Panc1 (cell line): ENCODE results near the gene APOBEC3A. TPM values are rescaled to one million over a fixed set of nuclear protein-coding genes. Genes with fewer than 3 reads are reported as not detected.

Source experiments
- ATAC-seq: fragments of 200-7000 bp; cut with Tn5 transposase; 2 replicates; pipeline ENCODE4 v1.9.1; 2020; ENCODE audit warnings: mild to moderate bottlenecking, moderate library complexity
- BruUV-seq: library from RNA; stranded (reverse); fragments of 400-500 nt; replicated peaks from 2 replicates; lab custom pipeline; 2021; lab: Mats Ljungman, UMichigan
- CTCF ChIA-PET: fragments of 300-600 bp; sonication (Branson Sonifier 250); formaldehyde crosslinking; loops from one replicate; lab custom pipeline; 2022; ENCODE audit warnings: antibody characterized with exemption; lab: Charles Lee
- POLR2A ChIA-PET: fragments of 300-600 bp; sonication (Branson Sonifier 250); formaldehyde crosslinking; loops from one replicate; lab custom pipeline; 2022; ENCODE audit warnings: antibody characterized with exemption; lab: Charles Lee
- DNase-seq: peaks from one replicate; pipeline ENCODE4 v3.0.0-alpha.2; 2010; ENCODE audit warnings: low read depth, low spot score
- H3K27ac ChIP-seq: 2 replicates; pipeline ENCODE4 v1.5.1; 2011; ENCODE audit warnings: mild to moderate bottlenecking, low read length, inconsistent platforms
- H3K27me3 ChIP-seq: fragments of 200-500 bp; sonication (Bioruptor generic); 2 replicates; pipeline ENCODE4 v1.6.0; 2014; ENCODE audit warnings: low read length, inconsistent platforms; ENCODE audit not compliant: control insufficient read depth, insufficient read depth
- H3K36me3 ChIP-seq: fragments of 200-500 bp; sonication (Bioruptor generic); 2 replicates; pipeline ENCODE4 v1.5.1; 2014; ENCODE audit warnings: inconsistent platforms, mild to moderate bottlenecking, low read length, moderate library complexity; ENCODE audit not compliant: control insufficient read depth, insufficient read depth
- H3K4me1 ChIP-seq: 2 replicates; pipeline ENCODE4 v1.5.1; 2011; ENCODE audit warnings: inconsistent platforms, mild to moderate bottlenecking, low read length, moderate library complexity; ENCODE audit not compliant: control insufficient read depth, insufficient read depth
- H3K4me3 ChIP-seq, 2 experiments: 2 replicates each; pipeline ENCODE4 v1.5.1; 2011 to 2012; ENCODE audit warnings: low read depth in 2 of 2, low read length in 2 of 2, mild to moderate bottlenecking in 2 of 2, inconsistent platforms in 1 of 2, moderate library complexity in 1 of 2
- H3K9me3 ChIP-seq: fragments of 200-500 bp; sonication (Bioruptor generic); 2 replicates; pipeline ENCODE4 v1.5.1; 2014; ENCODE audit warnings: low read depth, mild to moderate bottlenecking, inconsistent platforms, low read length, moderate library complexity; ENCODE audit not compliant: control insufficient read depth, insufficient read depth
- CTCF ChIP-seq: fragments of 450-650 bp; IDR thresholded peaks from 2 replicates; pipeline ENCODE4 v1.5.1; 2017; ENCODE audit warnings: mild to moderate bottlenecking
- POLR2AphosphoS5 ChIP-seq: IDR thresholded peaks from 2 replicates; pipeline ENCODE4 v1.6.1; 2012; ENCODE audit warnings: mild to moderate bottlenecking, low read depth, low read length, moderate library complexity
- REST ChIP-seq, 2 experiments: IDR thresholded peaks; 2 replicates each; pipeline ENCODE4 v1.6.1; 2011 to 2012; ENCODE audit warnings: low read depth in 2 of 2, control low read depth in 1 of 2, low read length in 1 of 2, mild to moderate bottlenecking in 1 of 2, moderate library complexity in 1 of 2; ENCODE audit not compliant: insufficient read depth in 1 of 2
- SIN3A ChIP-seq: IDR thresholded peaks from 2 replicates; pipeline ENCODE4 v1.6.1; 2012; ENCODE audit warnings: low read depth, mild to moderate bottlenecking, low read length, moderate library complexity, borderline replicate concordance; ENCODE audit not compliant: insufficient read depth
- TCF7L2 ChIP-seq: IDR thresholded peaks from 2 replicates; pipeline ENCODE4 v1.6.1; 2011; ENCODE audit warnings: mild to moderate bottlenecking, low read depth, low read length, inconsistent platforms
- in situ Hi-C: cut with HindIII; loops from 2 replicates; pipeline ENCODE4 v1.10.0; 2016; ENCODE audit warnings: low sequenced_read_pairs, low pct_unique_long_range_greater_than_20kb
- intact Hi-C: fragments of 100-400 bp; cut with micrococcal nuclease; formaldehyde crosslinking; loops from one replicate; pipeline ENCODE4 v1.10.0; 2022; ENCODE audit not compliant: unreplicated experiment
- total RNA-seq: library from RNA; stranded (reverse); gene quantifications from one replicate; pipeline ENCODE4 v1.2.1, GENCODE V29; 2021; ENCODE audit not compliant: unreplicated experiment

APOBEC3A gene
- total RNA-seq, 1 experiment from 2014 or later, result not detected

GRCh38 chr22:38971202-38971601, 13.8 kb downstream of the APOBEC3A start:
- intact Hi-C loops (no loop called here), in situ Hi-C loops (no loop called here)
- BruUV-seq, result no TSS peak
- no peaks in the 10 kb centered on the region for H3K4me1 ChIP-seq
- H3K27ac ChIP-seq, result no peak overlapping the region
- H3K4me3 ChIP-seq, result no peak overlapping the region
- no peaks in the 10 kb centered on the region for H3K36me3 ChIP-seq
- ATAC-seq, result no peak
- POLR2A ChIA-PET, result no interaction called here
- no peak for DNase-seq
- no peaks in the 10 kb centered on the region for H3K27me3 ChIP-seq
- CTCF ChIA-PET, result interaction anchor here (0.8 kb wide), 1 partner anchor 44 kb away, joined by 4 read pairs; no protein-coding TSS in a partner anchor
- no peak for TF ChIP-seq POLR2AphosphoS5
- TF ChIP-seq CTCF, result no peak
- no peak for TF ChIP-seq REST (IDR thresholded peaks at IDR 0.05; ENCODE audit: insufficient read depth in 1 of 2, low read depth in 2 of 2, low read length in 1 of 2)
- TF ChIP-seq TCF7L2, result no peak
- TF ChIP-seq SIN3A, result no peak
- no peaks in the 10 kb centered on the region for H3K9me3 ChIP-seq

- H3K4me3 ChIP-seq, result no peak overlapping the region
- ChIA-PET CTCF (interaction anchor here (0.6 kb wide), 1 partner anchor 130 kb away, joined by 4 read pairs; no protein-coding TSS in a partner anchor), POLR2A (no interaction called here)
- intact Hi-C loops (no loop called here), in situ Hi-C loops (no loop called here)
- no peak for ATAC-seq
- no peak for TF ChIP-seq SIN3A
- no peak for TF ChIP-seq REST (IDR thresholded peaks at IDR 0.05; ENCODE audit: insufficient read depth in 1 of 2, low read depth in 2 of 2, low read length in 1 of 2)
- TF ChIP-seq CTCF, result no peak
- TF ChIP-seq POLR2AphosphoS5, result no peak
- TF ChIP-seq TCF7L2, result no peak
- no peaks in the 10 kb centered on the region for H3K36me3 ChIP-seq
- H3K9me3 ChIP-seq, result no peaks in the 10 kb centered on the region
- DNase-seq, result no peak
- H3K4me1 ChIP-seq, result no peaks in the 10 kb centered on the region
- BruUV-seq, result no TSS peak
- no peaks in the 10 kb centered on the region for H3K27me3 ChIP-seq
- no peak overlapping the region for H3K27ac ChIP-seq
Observed at GRCh38 chr22:38971791-38972190, 14.4 kb downstream of the APOBEC3A start.
